IPS-20b (cell line): Measurements from ENCODE around the gene ZP4.

Experiments
- H3K27ac ChIP-seq: one replicate; pipeline ENCODE4 v1.5.1; 2013; ENCODE audit warnings: low read length
- H3K27me3 ChIP-seq: 2 replicates; pipeline ENCODE4 v1.6.1; 2013; ENCODE audit warnings: mild to moderate bottlenecking, low read length, inconsistent platforms; ENCODE audit not compliant: insufficient read depth
- H3K36me3 ChIP-seq: 2 replicates; pipeline ENCODE4 v1.6.1; 2013; ENCODE audit warnings: low read depth, mild to moderate bottlenecking, inconsistent platforms, low read length, moderate library complexity; ENCODE audit not compliant: insufficient read depth
- H3K4me1 ChIP-seq: 2 replicates; pipeline ENCODE4 v1.6.1; 2013; ENCODE audit warnings: mild to moderate bottlenecking, control low read depth, inconsistent platforms, low read length, moderate library complexity; ENCODE audit not compliant: insufficient read depth
- H3K4me3 ChIP-seq: 2 replicates; pipeline ENCODE4 v1.5.1; 2013; ENCODE audit warnings: mild to moderate bottlenecking, low read length, inconsistent platforms
- H3K9ac ChIP-seq: 2 replicates; pipeline ENCODE4 v1.6.1; 2013; ENCODE audit warnings: low read depth, mild to moderate bottlenecking, inconsistent platforms, low read length, moderate library complexity
- H3K9me3 ChIP-seq: 2 replicates; pipeline ENCODE4 v1.6.1; 2013; ENCODE audit warnings: mild to moderate bottlenecking, low read depth, low read length, inconsistent platforms; ENCODE audit not compliant: insufficient read depth

Gene ZP4

GRCh38 chr1:237890822-237891221 lies at the start of gene ZP4:
ZP4 (minus strand) TSS chr1:237890922; CDS start chr1:237890635, 287 bp downstream.
- no peaks in the 10 kb centered on the region for H3K36me3 ChIP-seq
- H3K9ac ChIP-seq: no peak within 1 kb of the TSS
- no peaks in the 10 kb centered on the region for H3K27me3 ChIP-seq
- no peaks in the 10 kb centered on the region for H3K4me1 ChIP-seq
- H3K27ac ChIP-seq: no peak within 1 kb of the TSS
- no peaks in the 10 kb centered on the region for H3K9me3 ChIP-seq
- no peak within 1 kb of the TSS for H3K4me3 ChIP-seq

GRCh38 chr1:237938553-237938952 lies 47.8 kb upstream of the ZP4 start:
- Histone ChIP-seq H3K4me3 (no peak overlapping the region), H3K36me3 (no peaks in the 10 kb centered on the region), H3K27me3 (no peaks in the 10 kb centered on the region), H3K9ac (no peak overlapping the region), H3K4me1 (no peaks in the 10 kb centered on the region), H3K9me3 (no peaks in the 10 kb centered on the region), H3K27ac (no peak overlapping the region)

DNA sequence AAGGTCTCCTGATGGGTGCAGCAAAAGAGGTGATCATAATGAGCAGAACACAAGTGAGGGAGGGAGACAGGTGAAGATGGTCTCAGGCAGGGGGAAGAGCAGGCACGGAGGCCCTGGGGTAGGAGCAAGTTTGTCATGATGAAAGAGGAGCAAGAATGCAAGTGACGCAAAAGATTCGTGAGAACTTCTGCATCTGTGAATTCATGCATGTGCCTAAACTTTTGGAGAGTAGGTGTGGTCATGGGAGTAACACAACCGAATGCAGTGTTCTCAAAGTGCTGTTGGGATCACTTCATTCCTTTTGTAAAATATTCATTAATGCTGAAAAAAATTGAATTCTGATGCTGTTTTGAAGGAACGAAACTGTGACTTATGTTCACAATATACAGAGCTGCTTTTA lies 47.3 kb upstream of the ZP4 start:
- Histone ChIP-seq H3K4me3 (no peak overlapping the region), H3K27ac (no peak overlapping the region), H3K27me3 (no peaks in the 10 kb centered on the region), H3K36me3 (no peaks in the 10 kb centered on the region), H3K9me3 (no peaks in the 10 kb centered on the region), H3K4me1 (no peaks in the 10 kb centered on the region), H3K9ac (no peak overlapping the region)

GRCh38 chr1:237932816-237933215 lies 42.1 kb upstream of the ZP4 start:
- no peak overlapping the region for H3K9ac ChIP-seq
- no peaks in the 10 kb centered on the region for H3K4me1 ChIP-seq
- no peaks in the 10 kb centered on the region for H3K27me3 ChIP-seq
- H3K27ac ChIP-seq: no peak overlapping the region
- H3K4me3 ChIP-seq: no peak overlapping the region
- no peaks in the 10 kb centered on the region for H3K9me3 ChIP-seq
- no peaks in the 10 kb centered on the region for H3K36me3 ChIP-seq

GRCh38 chr1:237931581-237931980 lies 40.9 kb upstream of the ZP4 start:
- Histone ChIP-seq H3K4me1 (no peaks in the 10 kb centered on the region), H3K9me3 (no peaks in the 10 kb centered on the region), H3K4me3 (no peak overlapping the region), H3K27ac (no peak overlapping the region), H3K36me3 (no peaks in the 10 kb centered on the region), H3K27me3 (no peaks in the 10 kb centered on the region), H3K9ac (no peak overlapping the region)

DNA sequence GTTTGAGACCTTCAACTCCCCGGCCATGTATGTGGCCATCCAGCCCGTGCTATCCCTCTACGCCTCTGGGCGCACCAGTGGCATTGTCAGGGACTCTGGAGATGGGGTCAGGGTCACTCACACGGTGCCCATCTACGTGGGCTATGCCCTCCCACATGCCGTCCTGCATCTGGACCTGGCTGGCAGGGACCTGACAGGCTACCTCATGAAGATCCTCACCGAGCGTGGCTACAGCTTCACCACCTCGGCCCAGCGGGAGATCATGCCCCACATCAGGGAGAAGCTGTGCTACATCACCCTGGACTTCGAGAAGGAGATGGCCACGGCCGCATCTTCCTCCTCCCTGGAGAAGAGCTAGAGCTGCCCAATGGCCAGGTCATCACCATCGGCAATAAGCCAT lies 36.5 kb upstream of the ZP4 start:
- no peaks in the 10 kb centered on the region for H3K27me3 ChIP-seq
- H3K36me3 ChIP-seq: no peaks in the 10 kb centered on the region
- no peaks in the 10 kb centered on the region for H3K4me1 ChIP-seq
- no peak overlapping the region for H3K27ac ChIP-seq
- H3K4me3 ChIP-seq: no peak overlapping the region
- H3K9ac ChIP-seq: no peak overlapping the region
- H3K9me3 ChIP-seq: no peaks in the 10 kb centered on the region

DNA sequence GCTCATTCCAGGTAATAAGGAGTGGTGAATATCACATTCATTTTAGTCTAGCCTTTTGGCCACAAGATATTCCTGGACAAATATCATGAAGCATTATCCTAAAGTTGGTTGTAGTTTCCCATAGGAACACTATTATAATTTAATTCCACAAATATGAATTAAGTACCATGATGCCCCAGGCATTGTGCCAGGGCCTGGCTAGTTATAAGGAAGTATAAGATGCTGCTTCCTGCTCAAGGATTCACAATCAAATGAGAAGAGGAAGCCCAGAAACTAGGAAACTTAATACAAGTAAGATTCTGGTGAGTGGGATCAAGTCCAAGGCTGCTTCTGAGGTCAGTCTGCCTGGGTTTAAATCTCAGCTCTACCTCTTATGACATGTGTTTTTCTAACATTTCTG lies 30.6 kb upstream of the ZP4 start:
- no peak overlapping the region for H3K9ac ChIP-seq
- no peaks in the 10 kb centered on the region for H3K4me1 ChIP-seq
- no peak overlapping the region for H3K27ac ChIP-seq
- H3K9me3 ChIP-seq: no peaks in the 10 kb centered on the region
- H3K4me3 ChIP-seq: no peak overlapping the region
- H3K36me3 ChIP-seq: no peaks in the 10 kb centered on the region
- no peaks in the 10 kb centered on the region for H3K27me3 ChIP-seq

GRCh38 chr1:237913345-237913744 lies 22.6 kb upstream of the ZP4 start:
- H3K4me1 ChIP-seq: no peaks in the 10 kb centered on the region
- no peak overlapping the region for H3K4me3 ChIP-seq
- no peaks in the 10 kb centered on the region for H3K27me3 ChIP-seq
- no peak overlapping the region for H3K27ac ChIP-seq
- H3K9ac ChIP-seq: no peak overlapping the region
- H3K36me3 ChIP-seq: no peaks in the 10 kb centered on the region
- peaks cover 21% of the 10 kb centered on the region for H3K9me3 ChIP-seq

GRCh38 chr1:237911911-237912310 lies 21.2 kb upstream of the ZP4 start:
- H3K9me3 ChIP-seq: peaks cover 21% of the 10 kb centered on the region
- no peak overlapping the region for H3K9ac ChIP-seq

DNA sequence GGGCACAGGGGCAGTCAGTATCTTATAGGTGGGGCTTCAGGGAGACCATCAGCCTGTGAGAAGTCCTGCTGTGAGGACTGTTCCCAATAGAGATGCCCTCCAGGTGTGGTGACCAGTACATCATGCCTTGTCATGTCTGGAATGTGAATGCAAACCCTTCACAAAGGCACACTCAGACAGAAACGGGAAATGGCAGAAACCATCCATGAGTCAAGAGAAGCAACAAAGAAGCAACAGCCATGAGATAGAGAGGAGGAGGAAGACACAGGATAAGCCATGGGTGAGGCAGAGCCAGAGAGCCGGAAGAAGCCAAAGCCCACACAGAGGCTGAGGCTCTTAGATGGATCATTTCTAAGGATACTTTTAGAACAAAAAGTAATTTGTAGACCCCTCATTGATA lies 20.1 kb upstream of the ZP4 start:
- H3K36me3 ChIP-seq: no peaks in the 10 kb centered on the region
- H3K4me3 ChIP-seq: no peak overlapping the region
- no peak overlapping the region for H3K27ac ChIP-seq
- H3K9ac ChIP-seq: no peak overlapping the region
- H3K4me1 ChIP-seq: no peaks in the 10 kb centered on the region
- H3K9me3 ChIP-seq: peaks cover 21% of the 10 kb centered on the region
- no peaks in the 10 kb centered on the region for H3K27me3 ChIP-seq

More at GRCh38 chr1:237911911-237912310, 21.2 kb upstream of the ZP4 start:
- Histone ChIP-seq H3K36me3 (no peaks in the 10 kb centered on the region), H3K4me1 (no peaks in the 10 kb centered on the region), H3K27me3 (no peaks in the 10 kb centered on the region), H3K27ac (no peak overlapping the region), H3K4me3 (no peak overlapping the region)

DNA sequence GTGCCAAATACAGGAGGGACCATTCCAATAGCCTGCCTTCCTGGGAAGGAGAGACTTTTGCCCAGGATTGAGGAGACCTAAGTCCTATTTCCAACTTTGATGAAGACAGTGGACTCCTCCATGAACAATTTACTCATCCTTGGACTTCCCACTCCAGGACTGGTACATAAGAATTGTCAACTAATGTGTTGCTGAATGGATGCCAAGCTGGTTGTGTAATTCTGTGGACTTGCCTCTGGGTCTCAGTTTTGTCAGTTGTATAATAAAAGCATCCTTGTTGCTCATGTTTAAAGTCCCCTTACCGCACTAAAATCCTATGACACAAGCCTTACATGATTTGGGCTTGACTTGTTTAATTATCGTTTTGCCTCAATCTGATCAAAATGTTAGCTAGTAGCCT lies 13.2 kb upstream of the ZP4 start:
- H3K27ac ChIP-seq: no peak overlapping the region
- H3K9ac ChIP-seq: no peak overlapping the region
- H3K27me3 ChIP-seq: no peaks in the 10 kb centered on the region
- no peaks in the 10 kb centered on the region for H3K36me3 ChIP-seq
- no peak overlapping the region for H3K4me3 ChIP-seq
- no peaks in the 10 kb centered on the region; the same call in 1 of the 2 replicates for H3K4me1 ChIP-seq
- H3K9me3 ChIP-seq: no peaks in the 10 kb centered on the region

DNA sequence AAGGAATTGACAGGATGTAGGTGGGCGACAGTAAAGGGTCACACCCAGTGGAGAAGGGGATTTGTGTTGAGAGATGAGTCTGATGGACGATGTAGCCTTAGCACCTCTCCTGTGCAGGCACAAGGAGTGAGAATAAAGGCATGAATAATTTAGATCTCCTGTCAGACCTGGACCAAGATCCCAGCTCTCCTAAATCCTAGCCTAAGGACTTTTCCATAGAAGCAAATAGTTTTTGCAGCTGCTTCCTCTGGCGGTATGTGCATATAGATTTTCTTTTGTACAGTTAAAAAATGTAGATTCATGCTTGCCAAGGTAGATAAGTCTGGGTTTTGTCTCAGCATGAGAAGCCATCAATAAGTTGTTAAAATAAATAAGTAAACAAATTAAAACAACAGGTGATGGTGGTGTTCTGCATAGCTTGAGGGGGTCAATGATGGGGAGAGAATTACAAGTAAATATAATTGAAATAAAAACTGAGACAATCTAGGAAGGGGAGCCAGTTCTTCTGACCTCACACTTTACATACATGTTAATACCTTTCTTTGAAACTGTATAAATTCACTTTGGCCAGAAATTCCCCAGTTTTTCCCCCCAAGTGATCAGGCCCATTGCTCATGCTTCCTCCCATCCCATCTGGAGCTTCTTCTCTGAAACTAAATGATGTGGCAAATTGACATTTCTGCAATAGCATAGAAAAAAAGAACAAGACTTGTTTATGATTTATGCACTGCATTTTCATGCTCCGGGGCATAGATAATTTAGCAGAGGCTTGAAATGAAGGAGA lies 12.4 kb upstream of the ZP4 start:
- no peaks in the 10 kb centered on the region for H3K27me3 ChIP-seq
- H3K27ac ChIP-seq: no peak overlapping the region
- H3K9me3 ChIP-seq: no peaks in the 10 kb centered on the region
- no peaks in the 10 kb centered on the region for H3K36me3 ChIP-seq
- no peaks in the 10 kb centered on the region; the same call in 1 of the 2 replicates for H3K4me1 ChIP-seq
- H3K9ac ChIP-seq: no peak overlapping the region
- H3K4me3 ChIP-seq: no peak overlapping the region
